Naive thymus-derived CD8-positive, alpha-beta T cell (primary cell): ENCODE measurements around the gene RNF135. TPM values are rescaled to one million over a fixed set of nuclear protein-coding genes. Genes with fewer than 3 reads are reported as not detected.
"Not testable (repeated sequence)": the region's sequence is repeated elsewhere in the genome, so short reads cannot be mapped to it uniquely, and the experiment has no call there.

Experiments
- ATAC-seq, 2 donors: fragments of 150-1000 bp; cut with Tn5 transposase in 1 of 2; sonication (Bioruptor Pico), chemical (Tn5 transposase) in 1 of 2; 1 replicate in 1 of 2; 2 replicates in 1 of 2; pipeline ENCODE4 v1.10.0; 2021; ENCODE audit warnings: mild to moderate bottlenecking in 2 of 2, moderate library complexity in 2 of 2
- POLR2A ChIA-PET: fragments of 350-600 bp; sonication (Branson Sonifier 250); formaldehyde crosslinking; loops from one replicate; lab custom pipeline; 2021; ENCODE audit warnings: antibody characterized with exemption; lab: Charles Lee
- DNase-seq, 10 donors: peaks; one replicate each; pipeline versions ENCODE4 v3.0.0 to v3.0.0-alpha.2; 2020 to 2022
- H3K27ac Mint-ChIP-seq, 10 donors: one replicate each; pipeline ENCODE4 v1.8.0; 2020 to 2022; ENCODE audit warnings: mild to moderate bottlenecking in 10 of 10, mixed read lengths in 10 of 10, moderate library complexity in 4 of 10, inconsistent platforms in 1 of 10
- H3K27me3 Mint-ChIP-seq, 5 donors: one replicate each; pipeline ENCODE4 v1.8.0; 2021 to 2022; ENCODE audit warnings: mixed read lengths in 5 of 5
- H3K36me3 Mint-ChIP-seq, 3 donors: one replicate each; pipeline ENCODE4 v1.8.0; 2020 to 2022; ENCODE audit warnings: mixed read lengths in 3 of 3, mild to moderate bottlenecking in 2 of 3, inconsistent platforms in 1 of 3
- H3K4me1 Mint-ChIP-seq, 4 donors: one replicate each; pipeline ENCODE4 v1.8.0; 2021 to 2022; ENCODE audit warnings: mixed read lengths in 4 of 4
- H3K4me3 Mint-ChIP-seq, 10 donors: one replicate each; pipeline ENCODE4 v1.8.0; 2020 to 2022; ENCODE audit warnings: mild to moderate bottlenecking in 10 of 10, mixed read lengths in 10 of 10, moderate library complexity in 6 of 10, inconsistent platforms in 1 of 10
- H3K9me3 Mint-ChIP-seq, 9 donors: one replicate each; pipeline ENCODE4 v1.8.0; 2020 to 2022; ENCODE audit warnings: mixed read lengths in 9 of 9, mild to moderate bottlenecking in 3 of 9, inconsistent platforms in 1 of 9, moderate library complexity in 1 of 9
- polyA plus RNA-seq, 3 donors: library from polyadenylated mRNA; unstranded; fragments of 300-500 nt; fragmentation: Illumina TruSeq; gene quantifications; one replicate each; pipeline ENCODE4 v1.2.3, GENCODE V29; 2021
- total RNA-seq, 8 experiments: library from RNA in 2 of 8; stranded (reverse) in 2 of 8; gene quantifications; one replicate each; pipeline ENCODE4 v1.2.3 and lab custom pipeline; 2021 to 2026

The RNF135 gene, protein sequence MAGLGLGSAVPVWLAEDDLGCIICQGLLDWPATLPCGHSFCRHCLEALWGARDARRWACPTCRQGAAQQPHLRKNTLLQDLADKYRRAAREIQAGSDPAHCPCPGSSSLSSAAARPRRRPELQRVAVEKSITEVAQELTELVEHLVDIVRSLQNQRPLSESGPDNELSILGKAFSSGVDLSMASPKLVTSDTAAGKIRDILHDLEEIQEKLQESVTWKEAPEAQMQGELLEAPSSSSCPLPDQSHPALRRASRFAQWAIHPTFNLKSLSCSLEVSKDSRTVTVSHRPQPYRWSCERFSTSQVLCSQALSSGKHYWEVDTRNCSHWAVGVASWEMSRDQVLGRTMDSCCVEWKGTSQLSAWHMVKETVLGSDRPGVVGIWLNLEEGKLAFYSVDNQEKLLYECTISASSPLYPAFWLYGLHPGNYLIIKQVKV
- 1 to 10 TPM; 3.1 to 4.6 TPM for total RNA-seq
- 1 to 10 TPM; 2.9 to 5.4 (median 3.3) TPM for polyA plus RNA-seq
- total RNA-seq (lab: John Stamatoyannopoulos, UW) = 0.49 to 3.4 (median 2.2) reads per million in 6 experiments

DNA sequence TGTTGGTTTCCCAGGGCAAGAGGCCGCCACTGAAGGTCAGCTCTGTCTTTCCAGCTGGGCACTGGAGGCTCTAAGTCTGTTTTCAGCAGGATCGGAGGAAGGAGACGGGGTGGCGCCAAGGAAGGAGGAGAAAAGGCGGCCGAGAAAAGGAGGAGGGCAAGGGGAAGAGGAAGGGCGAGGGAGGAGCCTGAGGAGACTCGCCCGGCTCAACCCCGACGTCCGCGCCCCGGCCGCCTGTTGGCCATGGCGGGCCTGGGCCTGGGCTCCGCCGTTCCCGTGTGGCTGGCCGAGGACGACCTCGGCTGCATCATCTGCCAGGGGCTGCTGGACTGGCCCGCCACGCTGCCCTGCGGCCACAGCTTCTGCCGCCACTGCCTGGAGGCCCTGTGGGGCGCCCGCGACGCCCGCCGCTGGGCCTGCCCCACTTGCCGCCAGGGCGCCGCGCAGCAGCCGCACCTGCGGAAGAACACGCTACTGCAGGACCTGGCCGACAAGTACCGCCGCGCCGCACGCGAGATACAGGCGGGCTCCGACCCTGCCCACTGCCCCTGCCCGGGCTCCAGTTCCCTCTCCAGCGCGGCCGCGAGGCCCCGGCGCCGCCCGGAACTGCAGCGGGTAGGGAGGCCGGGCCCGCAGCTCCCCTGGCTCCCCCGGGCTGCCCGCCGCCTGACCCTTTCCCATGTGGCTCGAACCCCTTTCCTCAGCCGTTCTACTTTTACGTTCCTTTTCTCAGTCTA is at the start of gene RNF135:
Gene RNF135, plus strand, starts transcription at position 209 of the 737 bp plus-strand sequence. Its CDS starts 35 bp downstream, at position 244.
- Mint-ChIP-seq H3K4me3 (peak within 1 kb of the TSS; percentile 90 to 97 (median 95)), H3K27me3 (peaks cover 5 to 33% (median 12%) of the 10 kb centered on the region in 5 donors), H3K36me3 (peaks cover 4 to 10% (median 6%) of the 10 kb centered on the region in 3 donors), H3K27ac (peak within 1 kb of the TSS; percentile 13 to 92 (median 86)), H3K4me1 (peaks cover 7 to 55% (median 28%) of the 10 kb centered on the region in 4 donors), H3K9me3 (peaks cover 0 to 3% (median 0%) of the 10 kb centered on the region in 9 donors)
- ATAC-seq (peak; percentile 84 to 87), DNase-seq (peak; percentile 19 to 66 (median 45))
- POLR2A ChIA-PET = interaction anchor here (1.3 kb wide), 1 partner anchor 37 kb away, joined by 6 read pairs; no protein-coding TSS in a partner anchor

DNA sequence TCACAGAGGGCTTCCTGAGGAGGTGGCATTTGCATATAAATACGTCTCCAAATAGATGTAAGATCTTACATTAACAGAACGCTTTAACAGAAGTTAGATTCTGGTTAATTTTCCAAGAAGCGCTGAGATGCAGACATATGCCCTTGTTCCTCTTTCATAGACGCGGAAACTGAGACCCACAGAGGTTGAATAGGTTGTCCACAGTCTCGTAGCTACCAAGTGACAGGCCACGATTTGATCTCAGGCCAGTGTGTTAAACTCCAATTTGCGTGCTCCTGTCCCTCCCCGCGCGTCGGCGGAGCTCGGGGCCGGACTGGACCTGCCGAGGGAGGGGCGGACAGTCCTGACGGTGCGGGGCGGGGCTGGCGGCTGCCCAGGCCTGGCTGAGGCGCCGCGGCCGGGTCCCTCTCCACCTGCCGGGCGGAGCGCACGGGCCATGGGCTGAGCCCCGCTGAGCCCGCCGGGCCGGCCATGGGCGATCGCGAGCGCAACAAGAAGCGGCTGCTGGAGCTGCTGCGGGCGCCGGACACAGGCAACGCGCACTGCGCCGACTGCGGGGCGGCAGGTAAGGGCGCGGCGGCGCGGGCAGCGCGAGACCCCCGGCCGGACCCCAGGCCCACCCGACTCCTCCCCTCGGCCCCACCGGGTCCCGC is 49.2 kb upstream of the RNF135 start, which contains the start of gene ADAP2:
Gene ADAP2, plus strand, starts transcription at position 402 of the 653 bp plus-strand sequence. Its CDS starts 70 bp downstream, at position 472.
- peaks cover 22 to 59% (median 35%) of the 10 kb centered on the region in 5 donors for H3K27me3 Mint-ChIP-seq

GRCh38 chr17:30922235-30923030 is 48.4 kb upstream of the RNF135 start:
- POLR2A ChIA-PET = no interaction called here
- Mint-ChIP-seq H3K9me3 (no peaks in the 10 kb centered on the region), H3K27ac (peak overlapping the region in 1 of 10 donors; percentile 55), H3K4me1 (peaks cover 10 to 17% (median 16%) of the 10 kb centered on the region in 4 donors), H3K27me3 (peaks cover 26 to 67% (median 41%) of the 10 kb centered on the region in 5 donors), H3K36me3 (peaks cover 0 to 8% (median 3%) of the 10 kb centered on the region in 3 donors), H3K4me3 (peak overlapping the region; percentile 61 to 86 (median 78))
- DNase-seq (peak in 1 of 10 donors; percentile 23), ATAC-seq (peak; percentile 29 to 42)

More for the DNA sequence above, 49.2 kb upstream of the RNF135 start, which contains the start of gene ADAP2:
- DNase-seq = peak in 1 of 10 donors; percentile 12
- peak in 1 of 2 donors; percentile 35 for ATAC-seq
- Mint-ChIP-seq H3K36me3 (peaks cover 0 to 4% (median 3%) of the 10 kb centered on the region in 3 donors), H3K9me3 (no peaks in the 10 kb centered on the region), H3K27ac (peak within 1 kb of the TSS in 3 of 10 donors; percentile 24 to 57 (median 55)), H3K4me3 (peak within 1 kb of the TSS; percentile 61 to 86 (median 80)), H3K4me1 (peaks cover 10 to 17% (median 16%) of the 10 kb centered on the region in 4 donors)
- POLR2A ChIA-PET = no interaction called here

DNA sequence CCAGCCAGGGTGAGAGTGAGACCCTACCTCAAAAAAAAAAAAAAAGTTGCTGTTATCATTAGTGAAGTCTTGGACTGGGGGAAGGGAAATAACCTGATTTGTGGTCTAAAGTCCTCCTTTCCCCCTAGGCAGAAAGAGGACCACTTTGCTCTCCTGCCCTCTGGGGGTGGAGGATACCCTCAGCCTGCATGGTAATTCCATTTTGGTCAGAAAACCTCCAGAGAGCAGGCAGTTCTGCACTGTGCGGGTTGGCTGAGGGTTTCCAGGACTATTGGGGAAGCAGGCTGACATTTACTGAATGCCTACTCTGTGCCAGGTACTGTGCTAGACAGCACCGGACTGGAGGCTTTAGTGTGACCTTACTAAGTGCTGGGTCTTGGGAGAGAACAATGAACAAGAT is 46.5 kb upstream of the RNF135 start:
- H3K36me3 Mint-ChIP-seq = peaks cover 0 to 8% (median 3%) of the 10 kb centered on the region in 3 donors
- peaks cover 26 to 69% (median 44%) of the 10 kb centered on the region in 5 donors for H3K27me3 Mint-ChIP-seq
- H3K27ac Mint-ChIP-seq = no peak overlapping the region
- ATAC-seq (no peak), DNase-seq (no peak)
- H3K4me1 Mint-ChIP-seq = peaks cover 10 to 17% (median 16%) of the 10 kb centered on the region in 4 donors
- POLR2A ChIA-PET = interaction anchor here (0.7 to 0.8 kb wide), 2 partner anchors 80 to 820 kb away, joined by 3 read pairs; no protein-coding TSS in a partner anchor
- H3K9me3 Mint-ChIP-seq = no peaks in the 10 kb centered on the region
- H3K4me3 Mint-ChIP-seq = peak overlapping the region in 3 of 10 donors; percentile 2 to 55 (median 15)

GRCh38 chr17:30926516-30926915 is 44.3 kb upstream of the RNF135 start:
- POLR2A ChIA-PET = interaction anchor here (0.6 kb wide), 1 partner anchor 58 kb away, joined by 4 read pairs; no protein-coding TSS in a partner anchor
- no peak overlapping the region for H3K27ac Mint-ChIP-seq
- H3K9me3 Mint-ChIP-seq = no peaks in the 10 kb centered on the region
- peaks cover 0 to 8% (median 3%) of the 10 kb centered on the region in 3 donors for H3K36me3 Mint-ChIP-seq
- H3K27me3 Mint-ChIP-seq = peaks cover 15 to 53% (median 38%) of the 10 kb centered on the region in 5 donors
- H3K4me1 Mint-ChIP-seq = peaks cover 7 to 10% (median 9%) of the 10 kb centered on the region in 4 donors
- DNase-seq = no peak
- no peak overlapping the region for H3K4me3 Mint-ChIP-seq
- ATAC-seq = no peak

DNA sequence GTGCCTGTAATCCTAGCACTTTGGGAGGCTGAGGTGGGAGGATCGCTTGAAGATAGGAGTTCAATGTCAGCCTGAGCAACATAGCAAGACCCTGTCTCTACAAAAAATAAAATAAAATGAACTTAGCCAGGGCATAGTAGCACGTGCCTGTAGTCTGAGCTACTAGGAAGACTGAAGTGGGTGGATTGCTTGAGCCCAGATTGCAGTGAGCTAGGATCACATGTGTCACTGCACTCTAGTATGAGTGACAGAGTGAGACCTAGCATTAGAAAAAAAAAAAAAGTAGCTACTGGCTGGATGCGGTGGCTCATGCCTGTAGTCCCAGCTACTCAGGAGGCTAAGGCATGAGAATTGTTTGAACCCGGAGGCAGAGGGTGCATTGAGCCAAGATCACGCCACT is 43.1 kb upstream of the RNF135 start:
- POLR2A ChIA-PET = interaction anchor here (1.1 kb wide), 1 partner anchor 24 kb away, joined by 3 read pairs; no protein-coding TSS in a partner anchor
- Mint-ChIP-seq H3K9me3 (no peaks in the 10 kb centered on the region), H3K36me3 (peaks cover 0 to 8% (median 3%) of the 10 kb centered on the region in 3 donors), H3K4me1 (peaks cover 4 to 5% (median 4%) of the 10 kb centered on the region in 4 donors), H3K27ac (no peak overlapping the region), H3K4me3 (no peak overlapping the region), H3K27me3 (peaks cover 14 to 45% (median 33%) of the 10 kb centered on the region in 5 donors)
- no peak for ATAC-seq
- DNase-seq = no peak

GRCh38 chr17:30928584-30928983 is 42.3 kb upstream of the RNF135 start:
- H3K4me3 Mint-ChIP-seq = no peak overlapping the region
- no peaks in the 10 kb centered on the region for H3K9me3 Mint-ChIP-seq
- DNase-seq (no peak), ATAC-seq (no peak)
- POLR2A ChIA-PET = interaction anchor here (1.1 kb wide), 1 partner anchor 24 kb away, joined by 3 read pairs; no protein-coding TSS in a partner anchor
- peaks cover 0 to 2% (median under 1%) of the 10 kb centered on the region in 4 donors for H3K4me1 Mint-ChIP-seq
- peaks cover 0 to 8% (median 3%) of the 10 kb centered on the region in 3 donors for H3K36me3 Mint-ChIP-seq
- no peak overlapping the region for H3K27ac Mint-ChIP-seq
- H3K27me3 Mint-ChIP-seq = peaks cover 12 to 37% (median 29%) of the 10 kb centered on the region in 5 donors

DNA sequence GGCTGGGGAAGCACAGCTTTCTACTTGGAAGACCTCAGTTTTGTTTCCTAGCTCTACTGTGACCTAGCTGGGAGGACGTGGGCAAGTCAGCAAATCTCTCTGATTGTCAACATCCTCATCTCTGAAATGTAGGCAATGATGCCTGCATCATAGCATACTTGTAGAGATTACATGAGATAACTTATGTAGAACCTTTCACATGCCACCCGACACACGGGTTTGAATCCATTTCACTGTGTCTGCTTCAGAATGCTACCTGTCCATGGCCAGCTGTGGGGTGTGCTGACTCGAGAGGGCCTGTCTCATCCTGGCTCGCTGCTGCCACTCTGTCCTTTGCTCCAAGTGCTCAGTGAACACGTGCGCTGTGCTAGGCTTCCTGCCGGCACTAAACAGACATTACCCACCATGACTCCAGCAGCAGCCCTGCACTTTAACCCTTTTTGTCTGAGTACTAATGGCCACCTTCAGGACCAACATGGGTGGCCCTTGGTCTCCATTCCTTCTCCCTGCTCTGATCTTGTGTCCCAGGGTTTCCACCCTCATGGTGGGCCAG is 41.7 kb upstream of the RNF135 start:
- Mint-ChIP-seq H3K4me3 (no peak overlapping the region), H3K4me1 (peaks cover 0 to 1% (median under 1%) of the 10 kb centered on the region in 4 donors), H3K27me3 (peaks cover 12 to 31% (median 26%) of the 10 kb centered on the region in 5 donors), H3K9me3 (no peaks in the 10 kb centered on the region), H3K27ac (no peak overlapping the region), H3K36me3 (peaks cover 0 to 8% (median 3%) of the 10 kb centered on the region in 3 donors)
- POLR2A ChIA-PET = no interaction called here
- DNase-seq (no peak), ATAC-seq (no peak)

DNA sequence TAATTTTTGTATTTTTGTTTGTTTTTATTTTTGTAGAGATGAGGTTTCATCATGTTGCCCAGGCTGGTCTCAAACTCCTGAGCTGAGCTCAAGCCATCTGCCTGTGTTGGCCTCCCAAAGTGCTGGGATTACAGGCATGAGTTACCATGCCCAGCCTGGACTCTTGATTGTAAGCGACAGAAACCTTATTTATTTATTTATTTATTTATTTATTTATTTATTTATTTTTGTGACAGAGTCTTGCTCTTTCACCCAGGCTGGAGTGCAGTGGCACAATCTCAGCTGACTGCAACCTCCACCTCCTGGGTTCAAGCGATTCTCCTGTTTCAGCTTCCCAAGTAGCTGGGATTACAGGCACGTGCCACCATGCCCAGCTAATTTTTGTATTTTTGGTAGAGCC is 41.0 kb upstream of the RNF135 start:
- H3K4me1 Mint-ChIP-seq, H3K9me3 Mint-ChIP-seq, DNase-seq, H3K27ac Mint-ChIP-seq, H3K4me3 Mint-ChIP-seq, POLR2A ChIA-PET, H3K36me3 Mint-ChIP-seq, ATAC-seq: not testable (repeated sequence)
- peaks cover 8 to 26% (median 23%) of the 10 kb centered on the region in 5 donors for H3K27me3 Mint-ChIP-seq

DNA sequence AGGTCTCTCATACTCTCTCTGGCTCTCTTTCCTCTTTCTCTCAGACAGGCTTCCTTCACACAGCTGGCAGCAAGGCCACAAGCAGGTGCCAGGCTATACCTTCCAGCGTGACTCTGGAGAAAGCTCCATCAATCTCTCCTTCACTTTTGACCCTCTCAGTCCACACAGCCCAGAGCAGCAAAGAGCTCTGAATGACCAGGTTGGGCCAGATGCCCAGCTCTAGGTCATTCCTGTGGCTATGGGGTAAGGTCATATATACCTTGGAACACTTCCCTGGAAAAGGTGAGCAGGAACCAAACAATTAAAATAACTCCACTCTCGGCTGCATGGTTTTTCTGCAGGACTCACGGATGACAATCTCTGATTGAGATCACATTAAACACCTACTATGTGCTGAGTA is 40.3 kb upstream of the RNF135 start:
- Mint-ChIP-seq H3K4me1 (no peaks in the 10 kb centered on the region), H3K27me3 (peaks cover 7 to 23% (median 21%) of the 10 kb centered on the region in 5 donors), H3K27ac (peak overlapping the region in 1 of 10 donors; percentile 33), H3K36me3 (peaks cover 0 to 8% (median 3%) of the 10 kb centered on the region in 3 donors), H3K9me3 (no peaks in the 10 kb centered on the region), H3K4me3 (no peak overlapping the region)
- POLR2A ChIA-PET = no interaction called here
- no peak for ATAC-seq
- DNase-seq = no peak
